MM.1S (cell line): ENCODE data around the gene MUC5AC.

Experiments
- DNase-seq: peaks from one replicate; pipeline ENCODE4 v3.0.0-alpha.2; 2015
- H2AFZ ChIP-seq: fragments of 300-600 bp; sonication (generic); 2 replicates; pipeline ENCODE4 v1.6.0; 2016; ENCODE audit warnings: antibody characterized with exemption, low read length
- H3F3A ChIP-seq: fragments of 300-600 bp; sonication (generic); 2 replicates; pipeline ENCODE4 v1.6.1; 2016; ENCODE audit warnings: mild to moderate bottlenecking, antibody characterized with exemption, low read length, moderate library complexity, mixed read lengths; ENCODE audit not compliant: insufficient read depth
- H3K27ac ChIP-seq: fragments of 300-600 bp; sonication (generic); 2 replicates; pipeline ENCODE4 v1.5.1; 2016; ENCODE audit warnings: mild to moderate bottlenecking, low read length
- H3K27me3 ChIP-seq: fragments of 300-600 bp; sonication (generic); replicated peaks from 2 replicates; pipeline ENCODE4 v1.6.0; 2016; ENCODE audit warnings: low read length; ENCODE audit not compliant: insufficient read depth
- H3K36me3 ChIP-seq: fragments of 300-600 bp; sonication (generic); replicated peaks from 2 replicates; pipeline ENCODE4 v1.6.1; 2016; ENCODE audit warnings: mild to moderate bottlenecking, low read length, mixed read lengths; ENCODE audit not compliant: insufficient read depth
- H3K4me1 ChIP-seq: fragments of 300-600 bp; sonication (generic); 2 replicates; pipeline ENCODE4 v1.6.1; 2016; ENCODE audit warnings: low read length, mixed read lengths
- H3K4me2 ChIP-seq: fragments of 300-600 bp; sonication (generic); 2 replicates; pipeline ENCODE4 v1.6.0; 2016; ENCODE audit warnings: low read depth, low read length
- H3K4me3 ChIP-seq: fragments of 300-600 bp; sonication (generic); 2 replicates; pipeline ENCODE4 v1.5.1; 2016; ENCODE audit warnings: low read length, mixed read lengths
- H3K79me2 ChIP-seq: fragments of 300-600 bp; sonication (generic); 2 replicates; pipeline ENCODE4 v1.6.1; 2016; ENCODE audit warnings: mixed run types, low read length, mixed read lengths
- H3K9ac ChIP-seq: fragments of 300-600 bp; sonication (generic); 2 replicates; pipeline ENCODE4 v1.6.1; 2016; ENCODE audit warnings: low read length, mixed read lengths
- H3K9me2 ChIP-seq: fragments of 300-600 bp; sonication (generic); replicated peaks from 2 replicates; pipeline ENCODE4 v1.6.1; 2016; ENCODE audit warnings: mild to moderate bottlenecking, low read length, mixed read lengths; ENCODE audit not compliant: insufficient read depth
- H3K9me3 ChIP-seq: fragments of 300-600 bp; sonication (generic); replicated peaks from 2 replicates; pipeline ENCODE4 v1.6.1; 2016; ENCODE audit warnings: mild to moderate bottlenecking, low read length, mixed read lengths; ENCODE audit not compliant: insufficient read depth
- H4K20me1 ChIP-seq: fragments of 300-600 bp; sonication (generic); 2 replicates; pipeline ENCODE4 v1.6.1; 2016; ENCODE audit warnings: mild to moderate bottlenecking, low read length, moderate library complexity, mixed read lengths; ENCODE audit not compliant: insufficient read depth
- CTCF ChIP-seq: fragments of 300-600 bp; sonication (generic); IDR thresholded peaks from 2 replicates; pipeline ENCODE4 v1.5.1; 2016; ENCODE audit warnings: antibody characterized with exemption, low read length, mixed read lengths
- EZH2 ChIP-seq: fragments of 300-600 bp; sonication (generic); optimal IDR thresholded peaks from 2 replicates; pipeline ENCODE3; 2017; ENCODE audit warnings: low read depth, mild to moderate bottlenecking, antibody characterized with exemption, low read length, mixed read lengths
- EZH2phosphoT487 ChIP-seq: fragments of 300-600 bp; sonication (generic); IDR thresholded peaks from 2 replicates; pipeline ENCODE4 v1.6.1; 2018; ENCODE audit warnings: antibody characterized with exemption, low read length

Gene MUC5AC

GRCh38 chr11:1223346-1224110 lies 65.8 kb downstream of the MUC5AC start:
- H3K9me2 ChIP-seq: no peaks in the 10 kb centered on the region
- no peaks in the 10 kb centered on the region for H3K36me3 ChIP-seq
- no peak overlapping the region for H3K4me2 ChIP-seq
- H3K9ac ChIP-seq: no peak overlapping the region
- H3K27me3 ChIP-seq: peaks cover 70% of the 10 kb centered on the region
- H3K4me1 ChIP-seq: no peaks in the 10 kb centered on the region
- H3K9me3 ChIP-seq: no peaks in the 10 kb centered on the region
- H3F3A ChIP-seq: no peaks in the 10 kb centered on the region
- no peak overlapping the region for H3K27ac ChIP-seq
- no peaks in the 10 kb centered on the region for H4K20me1 ChIP-seq
- no peak for DNase-seq
- H2AFZ ChIP-seq: no peak overlapping the region
- no peak overlapping the region for H3K4me3 ChIP-seq
- TF ChIP-seq EZH2phosphoT487 (no peak), EZH2 (no peak), CTCF (no peak)
- H3K79me2 ChIP-seq: no peaks in the 10 kb centered on the region

GRCh38 chr11:1224111-1224490 lies 66.3 kb downstream of the MUC5AC start:
- peaks cover 64% of the 10 kb centered on the region for H3K27me3 ChIP-seq
- no peaks in the 10 kb centered on the region for H3K4me1 ChIP-seq
- no peaks in the 10 kb centered on the region for H3F3A ChIP-seq
- TF ChIP-seq EZH2: no peak
- no peak for TF ChIP-seq EZH2phosphoT487
- no peak for TF ChIP-seq CTCF
- no peaks in the 10 kb centered on the region for H3K79me2 ChIP-seq
- no peak overlapping the region for H3K27ac ChIP-seq
- no peaks in the 10 kb centered on the region for H3K9me3 ChIP-seq
- H3K36me3 ChIP-seq: no peaks in the 10 kb centered on the region
- no peaks in the 10 kb centered on the region for H4K20me1 ChIP-seq
- no peak overlapping the region for H3K4me2 ChIP-seq
- no peak overlapping the region for H3K4me3 ChIP-seq
- H3K9ac ChIP-seq: no peak overlapping the region
- DNase-seq: no peak
- H2AFZ ChIP-seq: no peak overlapping the region
- no peaks in the 10 kb centered on the region for H3K9me2 ChIP-seq

GRCh38 chr11:1224491-1225385 lies 67.0 kb downstream of the MUC5AC start:
- Histone ChIP-seq H3K4me2 (no peak overlapping the region), H2AFZ (no peak overlapping the region), H3K9me2 (no peaks in the 10 kb centered on the region), H3K9me3 (no peaks in the 10 kb centered on the region), H3K79me2 (no peaks in the 10 kb centered on the region), H3K27ac (no peak overlapping the region), H3K4me1 (no peaks in the 10 kb centered on the region), H3K27me3 (peaks cover 64% of the 10 kb centered on the region), H3F3A (no peaks in the 10 kb centered on the region), H3K9ac (no peak overlapping the region), H3K4me3 (no peak overlapping the region), H3K36me3 (no peaks in the 10 kb centered on the region), H4K20me1 (no peaks in the 10 kb centered on the region)
- TF ChIP-seq CTCF: no peak
- TF ChIP-seq EZH2: no peak
- TF ChIP-seq EZH2phosphoT487: no peak
- DNase-seq: no peak
